IPS DF 6.9 (cell line): ENCODE results near the gene TRAF3IP1.

ENCODE experiments used
- DNase-seq: peaks from one replicate; pipeline ENCODE4 v3.0.0-alpha.2; 2013; ENCODE audit warnings: low read depth, low spot score
- H3K27ac ChIP-seq: one replicate; pipeline ENCODE4 v1.5.1; 2013; ENCODE audit warnings: low read length, control low read depth
- H3K27me3 ChIP-seq: 2 replicates; pipeline ENCODE4 v1.6.1; 2013; ENCODE audit warnings: mild to moderate bottlenecking, low read length; ENCODE audit not compliant: control insufficient read depth, insufficient read depth
- H3K36me3 ChIP-seq: 2 replicates; pipeline ENCODE4 v1.6.1; 2013; ENCODE audit warnings: low read length; ENCODE audit not compliant: control insufficient read depth, insufficient read depth
- H3K4me1 ChIP-seq: 2 replicates; pipeline ENCODE4 v1.6.1; 2013; ENCODE audit warnings: low read length; ENCODE audit not compliant: control insufficient read depth, insufficient read depth
- H3K4me3 ChIP-seq: 2 replicates; pipeline ENCODE4 v1.5.1; 2013; ENCODE audit warnings: mild to moderate bottlenecking, low read length
- H3K9me3 ChIP-seq: 2 replicates; pipeline ENCODE4 v1.6.1; 2013; ENCODE audit warnings: low read length, inconsistent platforms; ENCODE audit not compliant: control insufficient read depth, insufficient read depth
- WGBS: extraction: QIAGEN DNeasy Blood & Tissue Kit; methylation state at CpG from one replicate; pipeline ENCODE4 v1.1.7; 2013; ENCODE audit warnings: mixed read lengths, missing lambda C conversion rate; ENCODE audit not compliant: insufficient read length, insufficient coverage; 5-methylcytosine and 5-hydroxymethylcytosine counted together

TRAF3IP1 gene

DNA sequence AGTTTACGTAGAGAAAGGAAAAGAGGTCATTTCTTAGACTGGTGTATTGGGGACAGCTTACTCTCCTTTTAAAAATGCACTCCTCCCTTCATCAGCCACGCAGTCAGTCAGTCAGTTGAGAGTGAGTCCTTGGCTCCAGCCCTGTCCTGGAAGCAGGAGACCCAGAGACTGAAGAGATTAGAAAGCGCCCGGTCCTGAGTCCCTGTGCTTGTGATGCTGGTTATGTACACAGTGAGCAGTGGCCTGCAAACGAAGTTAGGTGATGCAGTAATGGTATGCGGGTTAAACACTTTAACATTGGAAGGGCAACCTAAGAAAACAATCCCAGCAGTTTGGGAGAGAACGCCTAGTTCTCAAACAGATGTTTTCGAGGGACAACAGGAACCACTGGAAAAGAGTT lies 100.1 kb downstream of the TRAF3IP1 start:
- WGBS = no CpG with 5 or more reads among the region's 8 CpGs
- no peak for DNase-seq
- H3K4me3 ChIP-seq = no peak overlapping the region
- H3K4me1 ChIP-seq = 0 out of 2 replicates have a peak, but pooled peaks cover 1% of the 10 kb centered on the region
- H3K27me3 ChIP-seq = no peaks in the 10 kb centered on the region
- H3K9me3 ChIP-seq = no peaks in the 10 kb centered on the region; the same call in 1 of the 2 replicates
- H3K27ac ChIP-seq = no peak overlapping the region
- no peaks in the 10 kb centered on the region for H3K36me3 ChIP-seq

DNA sequence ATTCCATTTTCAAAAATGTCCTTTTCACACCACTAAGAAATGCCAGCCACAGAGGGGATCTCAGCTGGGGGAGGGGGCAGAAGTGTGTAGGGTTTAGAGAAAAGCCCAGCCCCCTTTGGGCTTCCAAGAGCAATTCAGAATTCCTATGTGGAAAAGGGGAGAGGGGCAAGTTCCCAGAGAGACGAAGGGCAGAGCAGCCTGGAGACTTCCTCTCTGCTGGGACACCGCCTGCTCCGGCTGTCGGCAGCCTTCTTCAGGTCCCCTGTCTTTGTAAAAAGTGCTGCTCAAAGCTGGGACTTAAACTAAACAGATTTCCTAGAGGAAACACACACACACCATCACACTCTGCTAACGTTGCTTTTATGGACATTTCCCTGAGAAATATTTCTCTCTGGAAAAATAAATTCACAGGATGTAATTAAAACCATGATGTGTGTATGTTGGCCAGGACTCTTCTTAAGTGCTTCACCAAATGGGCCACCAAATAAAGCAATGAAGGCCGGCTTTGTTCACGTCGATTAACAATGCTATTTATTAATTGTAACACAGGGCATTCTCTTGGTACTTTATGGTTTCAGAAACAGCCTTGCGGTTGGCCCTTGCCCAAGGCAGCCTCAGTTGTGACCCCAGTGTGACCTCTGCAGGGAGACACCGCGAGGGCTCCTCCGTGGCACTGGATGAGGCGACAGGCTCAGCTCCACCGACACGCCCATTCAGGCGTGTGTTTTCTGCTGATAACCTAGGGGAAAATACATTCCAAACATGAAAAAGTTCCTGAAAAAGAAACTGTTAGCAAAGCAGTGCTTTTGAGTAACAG lies 100.8 kb downstream of the TRAF3IP1 start:
- Histone ChIP-seq H3K4me3 (no peak overlapping the region), H3K4me1 (peaks cover 4% of the 10 kb centered on the region; the same call in 1 of the 2 replicates), H3K36me3 (no peaks in the 10 kb centered on the region), H3K27ac (no peak overlapping the region), H3K27me3 (no peaks in the 10 kb centered on the region), H3K9me3 (no peaks in the 10 kb centered on the region; the same call in 1 of the 2 replicates)
- WGBS = no CpG with 5 or more reads among the region's 16 CpGs
- no peak for DNase-seq

DNA sequence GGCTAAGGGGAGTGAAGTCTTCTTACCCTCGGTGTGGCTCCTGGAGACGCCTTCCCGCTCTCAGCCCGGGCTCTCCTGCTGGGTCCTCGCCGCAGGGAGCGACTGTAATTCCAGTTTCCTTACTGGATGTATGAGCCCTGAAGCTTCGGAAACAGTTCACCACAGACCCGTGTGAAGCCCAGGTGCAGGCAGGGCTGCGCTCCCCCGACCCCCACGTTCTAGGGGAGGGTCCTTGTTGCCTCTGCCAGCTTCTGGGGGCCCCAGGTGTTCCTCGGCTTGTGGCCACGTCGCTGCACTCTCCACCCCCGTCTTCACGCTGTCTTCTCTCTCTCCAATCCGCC lies 101.3 kb downstream of the TRAF3IP1 start:
- DNase-seq = no peak
- WGBS = no CpG with 5 or more reads among the region's 18 CpGs
- no peaks in the 10 kb centered on the region for H3K9me3 ChIP-seq
- H3K4me1 ChIP-seq = peaks cover 4% of the 10 kb centered on the region; the same call in 1 of the 2 replicates
- no peak overlapping the region for H3K27ac ChIP-seq
- no peaks in the 10 kb centered on the region for H3K36me3 ChIP-seq
- no peak overlapping the region for H3K4me3 ChIP-seq
- no peaks in the 10 kb centered on the region for H3K27me3 ChIP-seq

DNA sequence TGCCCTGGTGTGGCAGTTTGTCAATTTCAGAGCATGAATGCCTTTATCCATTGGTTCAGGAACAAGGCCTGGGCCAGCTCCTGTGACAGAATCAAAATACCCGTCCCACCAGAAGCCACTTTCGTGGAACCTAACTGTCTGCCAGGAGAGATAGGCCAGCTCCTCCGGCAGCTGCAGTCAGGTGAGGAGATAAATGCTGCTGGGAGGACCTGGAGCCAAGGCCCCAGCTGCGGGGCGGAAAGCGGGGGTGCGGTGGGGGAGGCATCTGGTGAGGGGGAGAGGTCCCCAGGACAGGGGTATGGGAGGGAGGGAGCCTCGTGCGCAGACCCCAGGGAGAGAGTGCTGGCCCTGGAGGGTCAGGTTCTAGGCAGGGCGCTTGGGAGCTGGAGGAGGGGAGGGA lies 102.0 kb downstream of the TRAF3IP1 start:
- no peaks in the 10 kb centered on the region for H3K36me3 ChIP-seq
- peaks cover 4% of the 10 kb centered on the region; the same call in 1 of the 2 replicates for H3K4me1 ChIP-seq
- no CpG with 5 or more reads among the region's 10 CpGs for WGBS

DNA sequence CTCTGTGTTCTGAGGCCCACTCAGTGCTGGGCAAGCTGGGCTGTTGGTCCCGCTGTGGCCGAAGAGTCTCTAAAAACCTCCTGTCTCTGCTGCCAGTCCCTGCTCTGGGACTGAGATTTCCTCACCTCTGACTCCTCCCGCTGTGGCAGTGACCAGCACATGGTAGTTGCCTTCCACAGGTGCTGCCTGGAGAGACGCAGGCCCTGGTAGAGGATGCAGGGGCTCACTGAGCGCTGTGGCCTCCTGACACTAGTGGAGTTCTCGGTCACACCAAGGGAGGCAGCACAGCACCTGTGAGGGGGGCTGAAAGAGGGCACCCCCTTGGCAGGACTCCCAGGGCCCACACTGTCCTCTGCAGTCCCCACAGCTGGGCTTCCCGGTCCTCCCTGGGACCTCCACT lies 102.6 kb downstream of the TRAF3IP1 start:
- WGBS = no CpG with 5 or more reads among the region's 7 CpGs
- H3K4me1 ChIP-seq = peaks cover 4% of the 10 kb centered on the region; the same call in 1 of the 2 replicates
- H3K27ac ChIP-seq = no peak overlapping the region
- no peaks in the 10 kb centered on the region for H3K36me3 ChIP-seq
- DNase-seq = no peak
- no peak overlapping the region for H3K4me3 ChIP-seq
- no peaks in the 10 kb centered on the region for H3K27me3 ChIP-seq
- no peaks in the 10 kb centered on the region for H3K9me3 ChIP-seq

More for the DNA sequence above, 102.0 kb downstream of the TRAF3IP1 start:
- no peak overlapping the region for H3K4me3 ChIP-seq
- no peaks in the 10 kb centered on the region for H3K9me3 ChIP-seq
- H3K27me3 ChIP-seq = no peaks in the 10 kb centered on the region
- no peak overlapping the region for H3K27ac ChIP-seq
- DNase-seq = no peak

DNA sequence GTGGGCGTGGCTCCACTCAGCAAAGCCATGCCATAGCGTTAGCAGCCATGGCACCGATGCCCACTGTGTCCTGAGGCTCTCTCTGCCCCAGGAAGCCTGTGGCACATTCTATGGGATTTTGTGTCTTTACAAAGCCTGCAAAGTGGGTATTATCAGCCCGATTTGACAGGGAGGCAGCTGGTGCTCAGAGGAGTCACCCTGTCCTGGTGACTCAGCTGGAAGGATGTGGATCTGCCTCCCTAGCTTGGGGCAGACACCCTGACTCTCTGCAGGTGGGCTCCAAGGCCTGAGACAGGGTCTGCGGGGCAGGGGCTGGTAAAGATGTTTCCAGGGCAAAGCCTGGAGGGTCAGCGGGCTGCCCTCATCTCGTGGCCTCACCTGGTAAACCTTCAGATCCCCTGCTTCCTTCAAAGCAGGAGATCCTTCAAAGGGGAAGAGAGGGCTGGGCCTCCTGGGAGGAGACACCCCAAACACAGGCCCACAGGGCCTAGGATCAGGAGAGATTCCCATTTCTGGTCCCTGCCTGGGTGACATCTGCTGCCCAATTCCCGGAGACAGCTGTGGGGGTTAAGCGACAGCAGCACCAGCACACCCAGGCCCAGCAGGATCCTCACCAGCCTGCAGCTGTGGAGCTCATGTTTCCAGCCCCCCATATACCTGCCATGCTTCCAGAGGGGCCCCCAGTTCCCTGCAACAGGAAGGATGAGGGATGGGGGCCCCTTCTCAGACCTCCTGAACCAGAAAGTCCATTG lies 103.4 kb downstream of the TRAF3IP1 start:
- Histone ChIP-seq H3K27ac (no peak overlapping the region), H3K4me3 (no peak overlapping the region), H3K9me3 (no peaks in the 10 kb centered on the region), H3K4me1 (peaks cover 4% of the 10 kb centered on the region; the same call in 1 of the 2 replicates), H3K27me3 (no peaks in the 10 kb centered on the region), H3K36me3 (no peaks in the 10 kb centered on the region)
- no CpG with 5 or more reads among the region's 9 CpGs for WGBS
- DNase-seq = no peak

DNA sequence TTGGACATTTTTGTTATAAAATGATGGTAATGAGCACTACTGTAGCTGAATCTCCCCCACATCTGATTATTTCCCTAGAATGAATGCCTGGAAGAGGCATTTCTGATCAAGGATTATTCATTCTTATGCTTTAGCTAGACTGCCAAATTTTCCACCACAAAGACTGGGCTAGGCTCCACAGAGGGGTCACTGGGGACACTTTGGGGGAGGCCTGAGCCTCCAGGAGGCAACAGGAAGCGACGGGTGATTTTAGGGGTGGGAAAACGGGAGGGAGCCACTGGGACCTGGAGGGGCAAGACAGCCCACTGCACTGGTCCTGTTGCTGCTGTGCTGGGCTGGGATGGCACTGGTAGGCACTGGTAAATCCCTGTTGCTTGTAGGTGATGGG lies 104.0 kb downstream of the TRAF3IP1 start:
- Histone ChIP-seq H3K4me3 (no peak overlapping the region), H3K27ac (no peak overlapping the region), H3K36me3 (no peaks in the 10 kb centered on the region), H3K27me3 (no peaks in the 10 kb centered on the region), H3K9me3 (no peaks in the 10 kb centered on the region), H3K4me1 (peaks cover 4% of the 10 kb centered on the region; the same call in 1 of the 2 replicates)
- WGBS = no CpG with 5 or more reads among the region's 3 CpGs
- DNase-seq = no peak

DNA sequence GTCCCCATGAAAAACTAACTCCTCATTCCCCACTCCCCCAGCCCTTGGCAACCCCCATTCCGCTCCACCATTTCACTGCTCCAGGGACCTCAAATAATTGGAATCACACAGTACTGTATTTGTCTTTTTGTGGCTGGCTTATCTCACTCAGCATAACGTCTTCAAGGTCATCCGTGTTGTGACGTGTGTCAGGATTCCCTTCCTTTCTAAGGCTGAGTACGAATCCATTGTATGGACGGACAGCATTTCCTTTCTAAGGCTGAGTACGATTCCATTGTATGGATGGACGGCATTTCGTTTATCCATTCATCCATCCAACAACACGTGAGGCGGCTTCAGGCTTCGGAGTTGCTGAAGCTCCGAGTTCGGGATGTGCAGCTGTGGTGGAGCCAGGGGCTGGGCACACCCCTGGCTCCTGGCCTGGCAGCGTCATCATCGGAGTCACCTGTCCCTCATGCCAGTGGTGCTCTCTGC lies 105.2 kb downstream of the TRAF3IP1 start:
- WGBS = no CpG with 5 or more reads among the region's 16 CpGs
- no peak overlapping the region for H3K27ac ChIP-seq

DNA sequence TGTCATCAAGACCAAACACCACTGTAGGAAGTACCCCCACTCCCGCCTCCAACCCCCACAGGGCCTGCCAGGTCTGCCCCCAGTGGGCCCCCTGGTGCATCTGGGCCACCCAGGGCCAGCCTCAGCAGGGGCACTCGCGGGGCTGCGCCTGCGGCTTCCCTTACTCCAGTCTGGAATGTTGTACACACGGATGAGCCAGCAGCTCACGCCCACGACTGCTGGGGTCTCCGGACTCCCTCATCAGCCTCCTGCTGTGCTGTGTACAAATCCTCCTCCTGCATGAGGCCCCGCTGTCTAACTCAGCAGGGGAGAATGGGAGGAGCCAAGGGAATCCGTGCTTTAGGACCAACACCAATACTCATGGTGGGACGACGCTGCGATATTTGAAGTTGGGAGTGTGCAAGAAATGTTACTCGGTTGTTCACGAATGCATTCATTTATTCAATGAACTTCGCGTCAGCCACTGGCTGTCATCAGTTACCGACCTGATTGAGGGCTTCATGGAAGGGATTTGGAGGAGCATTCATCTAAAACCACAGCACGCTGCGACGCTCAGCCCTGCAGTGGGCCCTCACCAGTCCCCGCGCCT lies 105.8 kb downstream of the TRAF3IP1 start:
- H3K4me3 ChIP-seq = peak overlapping the region; percentile 97
- H3K27ac ChIP-seq = no peak overlapping the region
- peaks cover 3% of the 10 kb centered on the region; the same call in 1 of the 2 replicates for H3K4me1 ChIP-seq
- no peaks in the 10 kb centered on the region for H3K9me3 ChIP-seq
- no peaks in the 10 kb centered on the region for H3K36me3 ChIP-seq
- WGBS = no CpG with 5 or more reads among the region's 24 CpGs
- no peak for DNase-seq
- no peaks in the 10 kb centered on the region for H3K27me3 ChIP-seq

More for the DNA sequence above, 105.2 kb downstream of the TRAF3IP1 start:
- Histone ChIP-seq H3K9me3 (no peaks in the 10 kb centered on the region), H3K4me3 (peak overlapping the region; percentile 97; the same call in 1 of the 2 replicates), H3K27me3 (no peaks in the 10 kb centered on the region), H3K36me3 (no peaks in the 10 kb centered on the region), H3K4me1 (peaks cover 3% of the 10 kb centered on the region; the same call in 1 of the 2 replicates)
- DNase-seq = no peak
